ENCODE data around the gene EIF1AY.

EIF1AY gene

GRCh38 chrY:20575531-20576121 lies at the start of gene EIF1AY:
EIF1AY (plus strand) TSS chrY:20575776; CDS start chrY:20575872, 96 bp downstream.
- Histone ChIP-seq H3K27ac (ENCODE audit: low read depth, low read length) (peak within 1 kb of the TSS; percentile 78), H3F3A (ENCODE audit: control insufficient read depth, insufficient read depth) (no peaks in the 10 kb centered on the region), H3K9me2 (replicated peaks; ENCODE audit: control insufficient read depth, low read length) (no peaks in the 10 kb centered on the region), H3K79me2 (ENCODE audit: control insufficient read depth, low read length) (peaks cover 51% of the 10 kb centered on the region), H3K4me1 (ENCODE audit: control insufficient read depth, low read length) (peaks cover 31% of the 10 kb centered on the region), H3K4me2 (ENCODE audit: low read length) (peak within 1 kb of the TSS; percentile 77), H3K36me3 (ENCODE audit: control insufficient read depth, low read length) (peaks cover 14% of the 10 kb centered on the region), H3K4me3 (ENCODE audit: low read length) (peak within 1 kb of the TSS; percentile 86), H3K27me3 (ENCODE audit: control insufficient read depth, low read length) (no peaks in the 10 kb centered on the region), H3K9me3 (ENCODE audit: control insufficient read depth, insufficient read depth, low read length) (no peaks in the 10 kb centered on the region), H4K20me1 (ENCODE audit: control insufficient read depth, insufficient read depth, low read depth, low read length) (0 out of 2 replicates have a peak, but pooled peaks cover 3% of the 10 kb centered on the region)
- TF ChIP-seq CTCF (IDR thresholded peaks at IDR 0.05; ENCODE audit: low read depth, low read length, poor library complexity, severe bottlenecking) (no peak), EZH2phosphoT487 (IDR thresholded peaks at IDR 0.05; ENCODE audit: borderline replicate concordance, low read length) (no peak)

GRCh38 chrY:20528435-20528834 lies 47.1 kb upstream of the EIF1AY start:
- Histone ChIP-seq H3F3A (ENCODE audit: control insufficient read depth, insufficient read depth) (no peaks in the 10 kb centered on the region), H3K9me2 (replicated peaks; ENCODE audit: control insufficient read depth, low read length) (no peaks in the 10 kb centered on the region), H3K79me2 (ENCODE audit: control insufficient read depth, low read length) (no peaks in the 10 kb centered on the region), H3K27ac (ENCODE audit: low read depth, low read length) (no peak overlapping the region), H3K9me3 (ENCODE audit: control insufficient read depth, insufficient read depth, low read length) (no peaks in the 10 kb centered on the region), H3K27me3 (ENCODE audit: control insufficient read depth, low read length) (no peaks in the 10 kb centered on the region), H3K36me3 (ENCODE audit: control insufficient read depth, low read length) (no peaks in the 10 kb centered on the region), H3K4me3 (ENCODE audit: low read length) (no peak overlapping the region), H3K4me2 (ENCODE audit: low read length) (no peak overlapping the region), H4K20me1 (ENCODE audit: control insufficient read depth, insufficient read depth, low read depth, low read length) (no peaks in the 10 kb centered on the region), H3K4me1 (ENCODE audit: control insufficient read depth, low read length) (no peaks in the 10 kb centered on the region)
- TF ChIP-seq CTCF (IDR thresholded peaks at IDR 0.05; ENCODE audit: low read depth, low read length, poor library complexity, severe bottlenecking) (no peak), EZH2phosphoT487 (IDR thresholded peaks at IDR 0.05; ENCODE audit: borderline replicate concordance, low read length) (no peak)

GRCh38 chrY:20538186-20538585 lies 37.4 kb upstream of the EIF1AY start:
- Histone ChIP-seq H3K36me3 (ENCODE audit: control insufficient read depth, low read length) (no peaks in the 10 kb centered on the region), H3F3A (ENCODE audit: control insufficient read depth, insufficient read depth) (no peaks in the 10 kb centered on the region), H3K4me1 (ENCODE audit: control insufficient read depth, low read length) (no peaks in the 10 kb centered on the region), H3K9me3 (ENCODE audit: control insufficient read depth, insufficient read depth, low read length) (no peaks in the 10 kb centered on the region), H3K9me2 (replicated peaks; ENCODE audit: control insufficient read depth, low read length) (no peaks in the 10 kb centered on the region), H3K27me3 (ENCODE audit: control insufficient read depth, low read length) (no peaks in the 10 kb centered on the region), H3K4me2 (ENCODE audit: low read length) (no peak overlapping the region), H3K27ac (ENCODE audit: low read depth, low read length) (no peak overlapping the region), H3K4me3 (ENCODE audit: low read length) (no peak overlapping the region), H3K79me2 (ENCODE audit: control insufficient read depth, low read length) (no peaks in the 10 kb centered on the region), H4K20me1 (ENCODE audit: control insufficient read depth, insufficient read depth, low read depth, low read length) (no peaks in the 10 kb centered on the region)
- TF ChIP-seq CTCF (IDR thresholded peaks at IDR 0.05; ENCODE audit: low read depth, low read length, poor library complexity, severe bottlenecking): no peak
- no peak for TF ChIP-seq EZH2phosphoT487 (IDR thresholded peaks at IDR 0.05; ENCODE audit: borderline replicate concordance, low read length)
